Measurements from ENCODE around the gene LYZ.

The LYZ gene

DNA sequence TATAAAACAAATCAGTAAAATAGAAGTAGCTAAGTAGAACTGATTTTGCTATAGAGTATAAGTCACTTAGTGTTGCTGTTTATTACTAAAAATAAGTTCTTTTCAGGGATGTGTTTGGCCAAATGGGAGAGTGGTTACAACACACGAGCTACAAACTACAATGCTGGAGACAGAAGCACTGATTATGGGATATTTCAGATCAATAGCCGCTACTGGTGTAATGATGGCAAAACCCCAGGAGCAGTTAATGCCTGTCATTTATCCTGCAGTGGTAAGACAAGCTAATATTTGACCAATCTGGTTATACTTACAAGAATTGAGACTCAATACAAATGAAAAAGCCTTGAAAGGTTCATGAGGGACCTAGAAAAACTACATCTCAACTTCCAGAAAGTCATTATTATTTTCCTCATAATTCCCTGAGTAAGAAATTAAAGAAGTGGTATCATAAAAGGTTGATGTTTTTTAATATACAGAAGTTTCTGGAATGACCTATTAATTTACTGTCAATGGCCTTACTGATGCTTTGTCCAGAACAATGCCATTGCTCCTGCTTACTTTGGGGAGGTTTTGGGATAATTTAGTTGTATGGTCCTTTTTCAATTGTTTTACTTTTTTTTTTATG is 1.9 kb downstream of the LYZ start:
- TF ChIP-seq, protein P1, sequence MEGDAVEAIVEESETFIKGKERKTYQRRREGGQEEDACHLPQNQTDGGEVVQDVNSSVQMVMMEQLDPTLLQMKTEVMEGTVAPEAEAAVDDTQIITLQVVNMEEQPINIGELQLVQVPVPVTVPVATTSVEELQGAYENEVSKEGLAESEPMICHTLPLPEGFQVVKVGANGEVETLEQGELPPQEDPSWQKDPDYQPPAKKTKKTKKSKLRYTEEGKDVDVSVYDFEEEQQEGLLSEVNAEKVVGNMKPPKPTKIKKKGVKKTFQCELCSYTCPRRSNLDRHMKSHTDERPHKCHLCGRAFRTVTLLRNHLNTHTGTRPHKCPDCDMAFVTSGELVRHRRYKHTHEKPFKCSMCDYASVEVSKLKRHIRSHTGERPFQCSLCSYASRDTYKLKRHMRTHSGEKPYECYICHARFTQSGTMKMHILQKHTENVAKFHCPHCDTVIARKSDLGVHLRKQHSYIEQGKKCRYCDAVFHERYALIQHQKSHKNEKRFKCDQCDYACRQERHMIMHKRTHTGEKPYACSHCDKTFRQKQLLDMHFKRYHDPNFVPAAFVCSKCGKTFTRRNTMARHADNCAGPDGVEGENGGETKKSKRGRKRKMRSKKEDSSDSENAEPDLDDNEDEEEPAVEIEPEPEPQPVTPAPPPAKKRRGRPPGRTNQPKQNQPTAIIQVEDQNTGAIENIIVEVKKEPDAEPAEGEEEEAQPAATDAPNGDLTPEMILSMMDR (IDR thresholded peaks at IDR 0.05), result no peak
- no peak for TF ChIP-seq ZFX (IDR thresholded peaks at IDR 0.05; ENCODE audit: borderline replicate concordance)

DNA sequence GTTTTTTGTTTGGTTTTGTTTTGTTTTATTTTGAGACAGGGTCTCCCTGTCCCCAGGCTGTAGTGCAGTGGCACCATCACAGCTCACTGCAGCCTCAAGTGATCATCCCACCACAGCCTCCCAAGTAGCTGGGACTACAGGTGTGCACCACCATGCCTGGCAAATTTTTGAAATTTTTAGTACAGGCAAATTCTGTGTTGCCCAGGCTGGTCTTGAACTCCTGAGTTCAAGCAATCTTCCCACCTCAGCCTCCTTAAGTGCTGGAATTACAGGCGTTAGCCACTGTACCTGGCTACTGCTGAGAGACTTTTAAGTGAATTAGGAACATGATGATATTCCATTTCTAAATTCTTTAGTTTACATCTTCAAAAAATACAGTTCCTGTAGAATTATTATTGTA is 2.6 kb downstream of the LYZ start:
- no peak overlapping the region for H3K27ac ChIP-seq
- TF ChIP-seq ZFX (IDR thresholded peaks at IDR 0.05; ENCODE audit: borderline replicate concordance), result no peak
- TF ChIP-seq, protein P1 (IDR thresholded peaks at IDR 0.05), result no peak

More for the DNA sequence above, 1.9 kb downstream of the LYZ start:
- H3K27ac ChIP-seq, result no peak overlapping the region

DNA sequence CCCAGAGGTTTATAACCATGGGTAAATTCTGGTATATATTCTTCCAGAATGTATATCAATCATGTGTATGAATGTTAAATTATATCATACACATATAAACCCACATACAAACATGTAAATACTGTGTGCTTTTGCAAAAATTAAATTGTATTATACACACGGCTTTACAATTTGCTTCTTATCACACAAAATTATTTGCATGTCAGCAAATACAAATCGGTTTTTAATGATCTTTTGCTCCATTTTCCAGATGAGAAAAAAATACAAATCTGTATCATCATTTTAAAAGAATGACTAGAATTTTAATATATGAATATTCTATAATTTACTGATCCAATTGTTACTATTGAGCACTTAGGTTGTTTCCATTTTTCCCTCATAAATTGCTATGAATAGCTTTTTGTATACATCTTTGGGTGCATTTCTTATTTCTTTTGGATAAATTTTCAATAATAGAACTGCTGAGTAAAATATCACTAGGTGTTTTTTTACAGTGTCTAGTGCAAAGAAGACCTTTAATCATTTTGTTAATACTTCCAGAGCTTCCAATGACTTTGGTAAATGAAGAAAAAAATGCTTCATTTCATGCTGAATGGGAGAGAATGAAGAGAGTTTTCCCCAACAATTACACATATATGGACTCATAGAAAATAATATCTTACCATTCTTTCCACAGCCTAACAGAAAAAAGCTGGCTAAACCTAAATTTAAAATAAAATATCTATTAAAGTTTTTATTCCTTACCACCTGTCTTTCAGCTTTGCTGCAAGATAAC is 3.5 kb downstream of the LYZ start:
- no peak overlapping the region for H3K27ac ChIP-seq
- TF ChIP-seq, protein P1 (IDR thresholded peaks at IDR 0.05), result no peak
- no peak for TF ChIP-seq ZFX (IDR thresholded peaks at IDR 0.05; ENCODE audit: borderline replicate concordance)

DNA sequence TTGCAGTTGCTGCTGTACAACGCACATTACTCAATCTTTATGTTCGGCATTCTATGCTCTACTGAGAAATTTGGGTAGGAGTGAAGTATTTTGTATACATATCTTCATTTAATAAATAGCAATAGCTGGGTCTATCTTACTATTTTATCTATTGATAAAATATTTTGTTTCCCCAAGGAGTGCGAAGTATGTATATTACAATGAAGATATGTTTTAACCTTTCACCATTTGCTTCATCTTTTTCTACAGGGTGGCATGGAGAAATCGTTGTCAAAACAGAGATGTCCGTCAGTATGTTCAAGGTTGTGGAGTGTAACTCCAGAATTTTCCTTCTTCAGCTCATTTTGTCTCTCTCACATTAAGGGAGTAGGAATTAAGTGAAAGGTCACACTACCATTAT is 4.7 kb downstream of the LYZ start:
- TF ChIP-seq ZFX (IDR thresholded peaks at IDR 0.05; ENCODE audit: borderline replicate concordance), result no peak
- TF ChIP-seq, protein P1 (IDR thresholded peaks at IDR 0.05), result no peak

DNA sequence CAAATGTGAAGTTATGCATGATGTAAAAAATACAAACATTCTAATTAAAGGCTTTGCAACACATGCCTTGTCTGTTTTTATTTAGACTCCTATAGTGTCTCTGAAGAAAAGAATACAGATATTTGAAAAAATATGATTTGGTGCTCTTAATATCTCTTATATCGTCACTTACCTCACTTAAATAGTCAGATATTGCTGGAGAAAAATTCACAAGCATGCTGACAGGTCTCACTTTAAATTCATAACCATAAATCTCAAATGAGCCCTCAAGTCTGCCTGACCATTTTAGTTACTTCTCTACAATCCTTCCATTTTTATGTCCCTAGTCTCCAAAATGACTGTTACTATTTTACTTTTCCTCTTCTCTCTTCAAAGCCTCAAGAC is 6.0 kb downstream of the LYZ start:
- H3K27ac ChIP-seq, result no peak overlapping the region
- TF ChIP-seq, protein P1 (IDR thresholded peaks at IDR 0.05), result no peak

More for the DNA sequence above, 4.7 kb downstream of the LYZ start:
- H3K27ac ChIP-seq, result no peak overlapping the region

DNA sequence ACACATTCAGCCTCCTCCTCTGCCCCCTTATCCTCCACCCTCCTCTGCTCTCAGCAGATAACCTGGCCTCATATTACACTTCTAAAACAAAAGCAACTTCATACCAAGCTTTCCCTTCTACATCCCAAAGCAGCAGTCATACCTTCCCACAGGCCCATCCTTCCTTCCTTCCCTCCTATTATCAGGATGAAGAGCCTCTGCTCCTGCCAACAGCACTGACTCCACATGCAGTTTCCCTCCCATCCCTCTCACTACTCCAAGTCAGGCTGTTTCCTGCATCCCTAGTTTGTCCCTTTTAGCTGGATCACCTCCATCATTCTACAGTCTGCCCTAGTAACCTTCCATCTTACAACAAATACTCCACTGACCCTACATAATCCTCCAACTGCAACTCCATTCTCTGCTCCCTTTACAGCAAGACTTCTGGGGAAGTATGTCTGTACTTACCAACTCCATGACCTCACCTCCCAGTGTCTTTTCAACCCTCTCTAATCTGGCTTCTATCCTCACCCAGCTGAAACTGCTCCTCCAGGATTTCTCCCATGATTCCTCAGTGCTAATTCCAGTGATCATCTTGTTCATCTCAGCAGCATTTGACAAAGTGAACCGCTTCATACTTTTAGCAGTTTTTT is 6.5 kb downstream of the LYZ start:
- H3K27ac ChIP-seq, result no peak overlapping the region
- TF ChIP-seq, protein P1 (IDR thresholded peaks at IDR 0.05), result no peak
- no peak for TF ChIP-seq ZFX (IDR thresholded peaks at IDR 0.05; ENCODE audit: borderline replicate concordance)

Measured in 22Rv1 (cell line).